Stimulated activated naive CD8-positive, alpha-beta T cell treated with anti-CD3 and anti-CD28 coated beads, Interleukin-15, Interleukin-2, amounts not matched to agents 100 U/mL and 50 U/mL, for 24 hours (primary cell): ENCODE results near the gene RPS25.
"Not testable (repeated sequence)": the region's sequence is repeated elsewhere in the genome, so short reads cannot be mapped to it uniquely, and the experiment has no call there.

ENCODE experiments used
- ATAC-seq: fragments of 150-1000 bp; cut with Tn5 transposase; one replicate; pipeline ENCODE4 v1.10.0; 2021
- DNase-seq: peaks from one replicate; pipeline ENCODE4 v3.0.0; 2021

RPS25 gene

GRCh38 chr11:119038884-119039283 is 20.7 kb upstream of the RPS25 start:
- no peak for DNase-seq
- no peak for ATAC-seq

- DNase-seq (no peak), ATAC-seq (no peak)
Measured at GRCh38 chr11:119034813-119035212, 16.7 kb upstream of the RPS25 start.

- not testable (repeated sequence) for ATAC-seq, DNase-seq
Measured at GRCh38 chr11:119033421-119033820, 15.3 kb upstream of the RPS25 start.

GRCh38 chr11:119031912-119032280 is 13.8 kb upstream of the RPS25 start:
- no peak for ATAC-seq
- DNase-seq, result no peak

GRCh38 chr11:119030329-119031047 is 12.3 kb upstream of the RPS25 start, which contains the start of gene SLC37A4:
Gene SLC37A4, minus strand, starts transcription at chr11:119030877.
- DNase-seq (peak; percentile 99), ATAC-seq (peak; percentile 90)

GRCh38 chr11:119030029-119030328 is 11.8 kb upstream of the RPS25 start:
- DNase-seq (peak; percentile 50), ATAC-seq (peak; percentile 34)

- ATAC-seq (peak; percentile 25), DNase-seq (peak; percentile 42)
Measured at GRCh38 chr11:119029340-119030028, 11.3 kb upstream of the RPS25 start.

GRCh38 chr11:119029069-119029339 is 10.9 kb upstream of the RPS25 start:
- ATAC-seq, result no peak
- no peak for DNase-seq

GRCh38 chr11:119028346-119029068 is 10.4 kb upstream of the RPS25 start:
- ATAC-seq (no peak), DNase-seq (no peak)

GRCh38 chr11:119027561-119028345 is 9.6 kb upstream of the RPS25 start:
- ATAC-seq (no peak), DNase-seq (no peak)

GRCh38 chr11:119026970-119027369 is 8.8 kb upstream of the RPS25 start:
- no peak for ATAC-seq
- DNase-seq, result no peak

GRCh38 chr11:119025978-119026766 is 8.0 kb upstream of the RPS25 start:
- no peak for DNase-seq

GRCh38 chr11:119025541-119025940 is 7.4 kb upstream of the RPS25 start:
- ATAC-seq (no peak), DNase-seq (no peak)

More at GRCh38 chr11:119025978-119026766, 8.0 kb upstream of the RPS25 start:
- no peak for ATAC-seq

- ATAC-seq (no peak), DNase-seq (no peak)
Measured at GRCh38 chr11:119025099-119025473, 6.9 kb upstream of the RPS25 start.

GRCh38 chr11:119024430-119025098 is 6.4 kb upstream of the RPS25 start:
- no peak for DNase-seq
- ATAC-seq, result no peak

GRCh38 chr11:119023741-119024140 is 5.6 kb upstream of the RPS25 start:
- ATAC-seq, result no peak
- no peak for DNase-seq

GRCh38 chr11:119021631-119022030 is 3.5 kb upstream of the RPS25 start:
- DNase-seq, result no peak
- no peak for ATAC-seq

- no peak for ATAC-seq
- DNase-seq, result no peak
Measured at GRCh38 chr11:119019996-119020395, 1.9 kb upstream of the RPS25 start.

GRCh38 chr11:119017377-119017776 is 766 bp downstream of the RPS25 start:
- DNase-seq, ATAC-seq: not testable (repeated sequence)

- ATAC-seq, result no peak
- no peak for DNase-seq
Measured at GRCh38 chr11:119016216-119017009, 1.7 kb downstream of the RPS25 start.
